ENCODE data around the gene VWA3A.
"Not testable (repeated sequence)": the region's sequence is repeated elsewhere in the genome, so short reads cannot be mapped to it uniquely, and the experiment has no call there.

VWA3A gene

GRCh38 chr16:22161401-22161800 lies 69.1 kb downstream of the VWA3A start:
- H3K27ac ChIP-seq: no peak overlapping the region
- TF ChIP-seq ZFX (IDR thresholded peaks at IDR 0.05; ENCODE audit: borderline replicate concordance): no peak
- TF ChIP-seq CTCF (IDR thresholded peaks at IDR 0.05): no peak

- H3K27ac ChIP-seq: no peak within 1 kb of the TSS
- no peak for TF ChIP-seq ZFX (IDR thresholded peaks at IDR 0.05; ENCODE audit: borderline replicate concordance)
- TF ChIP-seq CTCF (IDR thresholded peaks at IDR 0.05): no peak
Observed at GRCh38 chr16:22161999-22162655, 69.8 kb downstream of the VWA3A start, which contains the start of gene SDR42E2. Gene SDR42E2 (plus strand): TSS chr16:22162506. CDS start chr16:22165583, 3,077 bp downstream.

- no peak overlapping the region for H3K27ac ChIP-seq
- TF ChIP-seq ZFX (IDR thresholded peaks at IDR 0.05; ENCODE audit: borderline replicate concordance) (no peak), CTCF (IDR thresholded peaks at IDR 0.05) (no peak)
Observed at GRCh38 chr16:22162656-22163009, 70.3 kb downstream of the VWA3A start.

- TF ChIP-seq ZFX (IDR thresholded peaks at IDR 0.05; ENCODE audit: borderline replicate concordance) (no peak), CTCF (IDR thresholded peaks at IDR 0.05) (no peak)
Observed at GRCh38 chr16:22163806-22164205, 71.5 kb downstream of the VWA3A start.

GRCh38 chr16:22164482-22164881 lies 72.1 kb downstream of the VWA3A start:
- TF ChIP-seq ZFX (IDR thresholded peaks at IDR 0.05; ENCODE audit: borderline replicate concordance) (no peak), CTCF (IDR thresholded peaks at IDR 0.05) (no peak)
- H3K27ac ChIP-seq: no peak overlapping the region

More at GRCh38 chr16:22163806-22164205, 71.5 kb downstream of the VWA3A start:
- H3K27ac ChIP-seq: no peak overlapping the region

GRCh38 chr16:22165508-22166285 lies 73.4 kb downstream of the VWA3A start:
- TF ChIP-seq CTCF (IDR thresholded peaks at IDR 0.05): no peak
- no peak for TF ChIP-seq ZFX (IDR thresholded peaks at IDR 0.05; ENCODE audit: borderline replicate concordance)
- no peak overlapping the region for H3K27ac ChIP-seq

- H3K27ac ChIP-seq: no peak overlapping the region
- TF ChIP-seq CTCF (IDR thresholded peaks at IDR 0.05) (no peak), ZFX (IDR thresholded peaks at IDR 0.05; ENCODE audit: borderline replicate concordance) (no peak)
Observed at GRCh38 chr16:22171953-22172352, 79.6 kb downstream of the VWA3A start.

GRCh38 chr16:22172642-22173041 lies 80.3 kb downstream of the VWA3A start:
- not testable (repeated sequence) for H3K27ac ChIP-seq

Measured in 22Rv1 (cell line).